PFSK-1 (cell line): Measurements from ENCODE around the gene RASGRP2.

Experiments used
- FOXP2 ChIP-seq: optimal IDR thresholded peaks from 2 replicates; pipeline ENCODE3; 2011; ENCODE audit warnings: borderline replicate concordance, control low read depth, inconsistent platforms; ENCODE audit not compliant: insufficient read depth; ENCODE audit errors: extremely low read length, extremely low read depth
- POLR2AphosphoS5 ChIP-seq: IDR thresholded peaks from 2 replicates; pipeline ENCODE4 v1.6.1; 2012; ENCODE audit warnings: low read depth, mild to moderate bottlenecking, control low read depth, low read length, moderate library complexity
- SIN3A ChIP-seq: IDR thresholded peaks from 2 replicates; pipeline ENCODE4 v1.6.1; 2012; ENCODE audit warnings: mild to moderate bottlenecking, low read length, moderate library complexity, borderline replicate concordance; ENCODE audit not compliant: insufficient read depth
- TAF1 ChIP-seq: IDR thresholded peaks from 2 replicates; pipeline ENCODE4 v1.6.1; 2012; ENCODE audit warnings: low read length, control low read depth, borderline replicate concordance; ENCODE audit not compliant: insufficient read depth
- TF ChIP-seq, protein P1 (sequence below), 2 experiments: IDR thresholded peaks; 2 replicates each; pipeline versions ENCODE4 v1.6.1 to v1.8.0; 2011 to 2012; ENCODE audit warnings: low read depth in 2 of 2, low read length in 2 of 2, control low read depth in 1 of 2, inconsistent platforms in 1 of 2, mild to moderate bottlenecking in 1 of 2, moderate library complexity in 1 of 2; ENCODE audit not compliant: insufficient read depth in 1 of 2

Gene RASGRP2

DNA sequence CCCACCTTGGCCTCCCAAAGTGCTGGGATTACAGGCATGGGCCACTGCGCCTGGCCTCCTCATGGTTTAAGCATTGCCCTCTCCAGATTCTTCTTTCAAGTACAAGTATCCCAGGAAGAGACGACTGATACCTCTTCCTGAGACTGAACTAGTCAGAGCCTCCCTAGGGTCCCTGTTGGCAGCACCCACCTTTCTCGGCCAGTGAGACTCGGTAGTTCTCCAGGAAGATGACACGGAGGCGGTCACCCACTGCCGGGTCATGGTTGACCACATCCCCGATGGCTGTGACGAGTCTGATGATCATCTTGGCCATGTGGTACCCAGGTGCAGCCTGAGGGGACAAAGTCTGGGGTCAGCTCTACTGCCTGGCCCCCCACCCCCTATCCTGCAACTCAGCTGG lies 7.2 kb upstream of the RASGRP2 start:
- TF ChIP-seq, protein P1, sequence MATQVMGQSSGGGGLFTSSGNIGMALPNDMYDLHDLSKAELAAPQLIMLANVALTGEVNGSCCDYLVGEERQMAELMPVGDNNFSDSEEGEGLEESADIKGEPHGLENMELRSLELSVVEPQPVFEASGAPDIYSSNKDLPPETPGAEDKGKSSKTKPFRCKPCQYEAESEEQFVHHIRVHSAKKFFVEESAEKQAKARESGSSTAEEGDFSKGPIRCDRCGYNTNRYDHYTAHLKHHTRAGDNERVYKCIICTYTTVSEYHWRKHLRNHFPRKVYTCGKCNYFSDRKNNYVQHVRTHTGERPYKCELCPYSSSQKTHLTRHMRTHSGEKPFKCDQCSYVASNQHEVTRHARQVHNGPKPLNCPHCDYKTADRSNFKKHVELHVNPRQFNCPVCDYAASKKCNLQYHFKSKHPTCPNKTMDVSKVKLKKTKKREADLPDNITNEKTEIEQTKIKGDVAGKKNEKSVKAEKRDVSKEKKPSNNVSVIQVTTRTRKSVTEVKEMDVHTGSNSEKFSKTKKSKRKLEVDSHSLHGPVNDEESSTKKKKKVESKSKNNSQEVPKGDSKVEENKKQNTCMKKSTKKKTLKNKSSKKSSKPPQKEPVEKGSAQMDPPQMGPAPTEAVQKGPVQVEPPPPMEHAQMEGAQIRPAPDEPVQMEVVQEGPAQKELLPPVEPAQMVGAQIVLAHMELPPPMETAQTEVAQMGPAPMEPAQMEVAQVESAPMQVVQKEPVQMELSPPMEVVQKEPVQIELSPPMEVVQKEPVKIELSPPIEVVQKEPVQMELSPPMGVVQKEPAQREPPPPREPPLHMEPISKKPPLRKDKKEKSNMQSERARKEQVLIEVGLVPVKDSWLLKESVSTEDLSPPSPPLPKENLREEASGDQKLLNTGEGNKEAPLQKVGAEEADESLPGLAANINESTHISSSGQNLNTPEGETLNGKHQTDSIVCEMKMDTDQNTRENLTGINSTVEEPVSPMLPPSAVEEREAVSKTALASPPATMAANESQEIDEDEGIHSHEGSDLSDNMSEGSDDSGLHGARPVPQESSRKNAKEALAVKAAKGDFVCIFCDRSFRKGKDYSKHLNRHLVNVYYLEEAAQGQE (IDR thresholded peaks at IDR 0.05; ENCODE audit: insufficient read depth in 1 of 2, low read depth in 2 of 2, low read length in 2 of 2) = no peak

DNA sequence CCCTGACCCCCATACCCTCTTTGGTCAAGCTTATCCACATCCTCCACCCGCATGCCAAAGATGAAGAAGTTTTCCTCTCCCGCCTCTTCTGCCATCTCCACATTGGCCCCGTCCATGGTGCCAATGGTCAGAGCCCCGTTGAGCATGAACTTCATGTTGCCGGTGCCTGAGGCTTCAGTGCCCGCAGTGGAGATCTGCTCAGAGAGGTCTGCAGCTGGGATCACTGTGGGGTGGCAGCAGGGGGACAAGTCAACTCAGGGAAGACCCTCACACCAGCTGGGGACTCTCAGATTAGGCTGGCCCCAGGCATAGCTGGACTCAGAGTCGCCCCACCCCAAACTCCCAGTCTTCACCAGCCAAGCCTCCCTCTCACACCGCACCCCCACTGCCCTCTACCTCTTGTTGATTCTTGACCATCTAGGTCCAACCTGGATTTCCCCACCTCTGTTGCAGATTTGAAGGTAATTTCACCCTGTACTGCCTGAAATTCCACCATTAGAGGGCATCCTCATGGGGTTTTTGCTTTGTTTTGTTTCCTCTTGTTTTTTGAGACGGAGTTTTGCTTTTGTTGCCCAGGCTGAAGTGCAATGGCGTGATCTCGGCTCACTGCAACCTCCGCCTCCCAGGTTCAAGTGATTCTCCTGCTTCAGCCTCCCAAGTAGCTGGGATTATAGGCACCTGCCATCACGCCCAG lies 6.6 kb upstream of the RASGRP2 start:
- no peak for TF ChIP-seq SIN3A
- TF ChIP-seq, protein P1 (IDR thresholded peaks at IDR 0.05; ENCODE audit: insufficient read depth in 1 of 2, low read depth in 2 of 2, low read length in 2 of 2) = no peak
- no peak for TF ChIP-seq TAF1
- TF ChIP-seq FOXP2 = no peak
- TF ChIP-seq POLR2AphosphoS5 = no peak

DNA sequence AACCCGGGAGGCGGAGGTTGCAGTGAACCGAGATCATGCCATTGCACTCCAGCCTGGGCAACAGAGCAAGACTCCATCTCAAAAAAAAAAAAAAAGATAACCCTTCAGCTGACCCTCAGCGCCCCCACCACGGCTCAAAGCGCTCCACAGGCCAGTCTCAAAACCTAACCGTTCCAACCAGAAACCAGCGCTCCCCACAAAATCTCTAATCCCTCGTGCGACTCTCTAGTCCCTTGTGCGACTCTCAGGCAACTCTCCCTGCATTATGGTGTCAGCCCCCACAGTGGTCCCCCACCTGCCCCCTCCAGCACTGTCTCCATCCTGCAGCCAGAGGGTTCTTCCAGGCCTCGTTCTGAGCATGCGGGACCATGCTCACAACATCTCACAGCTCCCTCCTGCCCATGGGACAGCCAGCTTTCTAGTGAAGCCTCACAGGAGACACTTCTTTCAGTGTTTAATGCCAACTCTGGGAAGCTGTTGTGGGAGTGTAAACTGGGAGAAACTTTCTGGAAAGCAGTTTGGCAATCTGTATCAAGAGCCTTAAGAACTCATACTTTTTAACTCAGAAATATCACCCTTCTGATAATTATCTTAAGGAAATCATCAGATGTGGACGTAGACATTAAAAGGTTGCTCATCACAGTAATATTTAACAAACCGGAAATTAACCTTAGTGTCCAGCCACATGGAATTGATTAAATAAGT lies 4.2 kb upstream of the RASGRP2 start:
- no peak for TF ChIP-seq POLR2AphosphoS5
- no peak for TF ChIP-seq SIN3A
- TF ChIP-seq FOXP2 = no peak
- TF ChIP-seq TAF1 = no peak
- TF ChIP-seq, protein P1 (IDR thresholded peaks at IDR 0.05; ENCODE audit: insufficient read depth in 1 of 2, low read depth in 2 of 2, low read length in 2 of 2) = no peak

DNA sequence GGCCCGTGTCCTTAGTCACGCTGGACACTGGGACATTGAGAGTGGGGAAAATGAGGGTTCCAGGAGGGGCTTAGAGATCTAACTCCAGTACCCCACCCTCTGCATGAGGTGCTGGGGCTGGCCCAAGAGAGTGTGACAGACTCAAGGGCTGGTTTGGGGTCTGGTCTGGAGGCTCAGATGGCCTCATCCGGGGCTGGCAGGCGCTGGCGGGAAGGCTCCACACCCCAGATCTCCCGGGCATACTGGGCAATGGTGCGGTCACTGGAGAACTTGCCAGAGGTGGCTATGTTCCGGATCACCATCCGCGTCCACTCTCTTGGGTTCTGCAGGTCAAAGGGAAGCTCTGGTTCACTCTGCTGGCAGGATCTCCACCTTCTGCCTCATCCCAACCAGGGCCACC lies 2.5 kb upstream of the RASGRP2 start:
- TF ChIP-seq POLR2AphosphoS5 (no peak), SIN3A (no peak)

DNA sequence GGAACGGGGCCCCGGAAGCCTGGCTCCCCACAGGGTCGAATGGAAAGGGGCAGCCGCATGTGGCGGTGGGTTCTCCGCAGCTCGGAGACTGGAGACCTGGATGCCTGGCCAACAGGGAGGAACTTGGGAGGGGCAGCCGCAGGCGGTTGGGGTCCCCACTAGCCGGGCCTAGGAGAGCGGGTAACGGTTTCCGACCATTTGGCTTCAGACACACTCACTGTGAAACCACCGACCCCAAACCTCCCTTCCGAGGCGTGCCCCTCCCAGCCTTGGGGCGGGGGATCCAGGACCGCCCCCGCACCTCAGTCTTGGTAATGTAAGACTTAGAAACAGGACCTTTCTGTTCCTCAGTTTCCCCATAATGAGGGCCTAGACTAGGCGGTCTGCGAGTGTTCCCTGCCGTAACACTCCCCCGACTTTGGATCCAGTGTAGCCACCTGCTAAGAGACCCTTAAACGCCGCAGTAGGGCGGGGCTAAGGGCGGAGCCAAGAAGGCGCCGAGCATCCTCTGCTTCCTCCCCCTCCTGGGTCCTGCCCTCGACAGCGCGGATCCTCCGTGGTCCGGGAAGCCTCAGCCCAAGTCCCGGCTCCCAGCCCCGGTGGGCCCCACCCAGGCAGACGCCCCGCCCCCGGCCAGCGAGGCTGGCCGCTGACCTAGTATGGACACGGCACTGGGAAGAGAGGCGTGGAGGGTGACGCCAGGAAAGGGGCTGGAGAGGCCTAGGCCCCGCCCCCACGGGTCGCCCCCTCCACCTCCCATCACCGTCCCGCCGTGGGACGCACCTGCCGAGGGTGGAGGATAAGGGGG lies 1.8 kb upstream of the RASGRP2 start:
- TF ChIP-seq TAF1 = no peak
- TF ChIP-seq FOXP2 = no peak
- TF ChIP-seq POLR2AphosphoS5 = no peak
- no peak for TF ChIP-seq SIN3A
- TF ChIP-seq, protein P1 (IDR thresholded peaks at IDR 0.05; ENCODE audit: insufficient read depth in 1 of 2, low read depth in 2 of 2, low read length in 2 of 2) = no peak
